Astrocyte of the spinal cord (primary cell): ENCODE data around the gene SH3BP5.

Experiments used
- DNase-seq: peaks from one replicate; pipeline ENCODE4 v3.0.0; 2011; ENCODE audit warnings: low read depth, low spot score
- H3K4me3 ChIP-seq: 2 replicates; pipeline ENCODE4 v1.5.1; 2011; ENCODE audit warnings: low read depth, mild to moderate bottlenecking, low read length, moderate library complexity
- in situ Hi-C: cut with HindIII; loops from 2 replicates; pipeline ENCODE4 v1.10.0; 2017; ENCODE audit warnings: low sequenced_read_pairs
- TF ChIP-seq, protein P1 (sequence below): IDR thresholded peaks from 2 replicates; pipeline ENCODE4 v1.5.1; 2012; ENCODE audit warnings: low read depth, mild to moderate bottlenecking, low read length, inconsistent platforms

The SH3BP5 gene

DNA sequence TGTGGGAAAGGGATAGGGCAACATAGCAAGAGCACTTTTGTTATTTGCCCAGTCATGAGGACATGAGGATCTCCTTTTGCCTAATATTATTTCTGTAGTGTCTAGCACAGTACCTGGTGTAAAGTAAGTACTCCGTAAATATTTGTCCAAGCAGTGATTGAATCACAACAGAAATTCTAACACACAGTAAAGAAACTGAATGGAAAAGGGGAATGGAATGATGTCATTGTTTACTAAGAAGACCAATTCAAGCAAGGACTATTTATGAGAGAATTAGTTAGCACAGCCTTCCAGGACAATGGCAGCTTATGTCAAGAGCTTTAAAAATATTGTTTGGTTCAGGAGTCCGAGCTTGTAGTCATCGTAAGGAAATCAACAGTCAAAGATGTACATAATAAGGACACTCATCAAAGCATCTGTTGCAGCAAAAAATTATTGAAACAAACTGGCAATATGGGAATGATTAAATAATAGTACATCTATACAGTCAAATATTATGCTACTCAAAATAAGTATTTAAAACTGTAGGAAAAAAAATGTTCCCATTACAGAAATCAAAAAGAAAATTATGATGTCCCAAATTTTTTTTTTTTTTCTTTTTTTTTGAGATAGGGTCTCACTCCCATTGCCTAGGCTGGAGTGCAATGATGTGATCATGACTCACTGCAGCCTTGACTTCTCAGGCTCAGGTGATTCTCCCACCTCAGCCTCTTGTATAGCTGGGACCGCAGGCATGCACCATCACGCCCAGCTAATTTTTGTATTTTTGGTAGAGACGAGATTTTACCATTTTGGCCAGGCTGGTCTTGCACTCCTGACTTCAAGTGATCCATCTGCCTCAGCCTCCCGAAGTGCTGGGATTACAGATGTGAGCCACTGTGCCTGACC, 108.5 kb downstream of the SH3BP5 start:
- in situ Hi-C loops, result no loop called here
- no peak overlapping the region for H3K4me3 ChIP-seq
- DNase-seq, result no peak
- TF ChIP-seq, protein P1, sequence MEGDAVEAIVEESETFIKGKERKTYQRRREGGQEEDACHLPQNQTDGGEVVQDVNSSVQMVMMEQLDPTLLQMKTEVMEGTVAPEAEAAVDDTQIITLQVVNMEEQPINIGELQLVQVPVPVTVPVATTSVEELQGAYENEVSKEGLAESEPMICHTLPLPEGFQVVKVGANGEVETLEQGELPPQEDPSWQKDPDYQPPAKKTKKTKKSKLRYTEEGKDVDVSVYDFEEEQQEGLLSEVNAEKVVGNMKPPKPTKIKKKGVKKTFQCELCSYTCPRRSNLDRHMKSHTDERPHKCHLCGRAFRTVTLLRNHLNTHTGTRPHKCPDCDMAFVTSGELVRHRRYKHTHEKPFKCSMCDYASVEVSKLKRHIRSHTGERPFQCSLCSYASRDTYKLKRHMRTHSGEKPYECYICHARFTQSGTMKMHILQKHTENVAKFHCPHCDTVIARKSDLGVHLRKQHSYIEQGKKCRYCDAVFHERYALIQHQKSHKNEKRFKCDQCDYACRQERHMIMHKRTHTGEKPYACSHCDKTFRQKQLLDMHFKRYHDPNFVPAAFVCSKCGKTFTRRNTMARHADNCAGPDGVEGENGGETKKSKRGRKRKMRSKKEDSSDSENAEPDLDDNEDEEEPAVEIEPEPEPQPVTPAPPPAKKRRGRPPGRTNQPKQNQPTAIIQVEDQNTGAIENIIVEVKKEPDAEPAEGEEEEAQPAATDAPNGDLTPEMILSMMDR, result no peak

DNA sequence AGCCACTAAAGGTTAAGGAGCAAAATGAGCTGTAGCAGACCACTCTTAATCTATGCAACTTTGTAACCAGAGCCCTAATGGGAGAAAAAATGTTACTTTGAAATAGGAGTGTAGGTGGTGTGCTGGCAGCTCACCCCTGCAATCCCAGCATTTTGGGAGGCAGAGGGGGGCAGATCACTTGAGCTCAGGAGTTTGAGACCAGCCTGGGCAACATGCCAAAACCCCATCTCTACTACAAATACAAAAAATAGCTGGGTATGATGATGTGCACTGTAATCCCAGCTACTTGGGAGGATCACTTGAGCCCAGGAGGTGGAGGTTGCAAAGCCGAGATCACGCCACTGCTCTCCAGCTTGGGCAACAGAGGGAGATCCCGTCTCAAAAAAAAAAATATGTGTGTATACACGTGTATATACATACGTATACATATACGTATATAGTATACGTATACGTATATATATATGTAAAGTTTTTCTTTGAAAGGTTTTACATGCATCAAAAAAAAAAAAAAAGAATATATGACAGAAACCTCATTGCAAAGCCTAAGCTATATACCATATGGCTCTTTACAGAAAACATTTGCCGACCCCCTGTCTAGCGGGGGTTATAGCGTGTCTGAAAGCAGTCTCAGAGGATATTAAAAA, 110.7 kb downstream of the SH3BP5 start:
- TF ChIP-seq, protein P1, result no peak
- H3K4me3 ChIP-seq, result no peak overlapping the region
- in situ Hi-C loops, result no loop called here
- DNase-seq, result no peak

DNA sequence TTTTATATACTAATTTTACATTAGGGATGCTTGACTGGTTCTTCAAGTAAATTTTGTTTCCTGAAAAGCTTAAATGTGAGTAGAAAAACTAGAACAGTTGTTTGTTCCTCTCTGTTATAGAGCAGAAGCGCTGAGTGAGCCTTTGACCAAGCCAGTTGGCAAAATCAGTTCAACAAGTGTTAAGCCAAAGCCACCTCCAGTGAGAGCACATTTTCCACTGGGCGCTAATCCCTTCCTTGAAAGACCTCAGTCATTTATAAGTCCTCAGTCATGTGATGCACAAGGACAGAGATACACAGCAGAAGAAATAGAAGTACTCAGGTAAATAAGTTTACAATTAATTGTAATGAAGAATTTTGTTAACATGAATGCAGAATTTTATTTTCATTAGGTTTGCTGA, 111.7 kb downstream of the SH3BP5 start:
- no peak for DNase-seq
- TF ChIP-seq, protein P1, result no peak
- in situ Hi-C loops, result no loop called here
- H3K4me3 ChIP-seq, result no peak overlapping the region

DNA sequence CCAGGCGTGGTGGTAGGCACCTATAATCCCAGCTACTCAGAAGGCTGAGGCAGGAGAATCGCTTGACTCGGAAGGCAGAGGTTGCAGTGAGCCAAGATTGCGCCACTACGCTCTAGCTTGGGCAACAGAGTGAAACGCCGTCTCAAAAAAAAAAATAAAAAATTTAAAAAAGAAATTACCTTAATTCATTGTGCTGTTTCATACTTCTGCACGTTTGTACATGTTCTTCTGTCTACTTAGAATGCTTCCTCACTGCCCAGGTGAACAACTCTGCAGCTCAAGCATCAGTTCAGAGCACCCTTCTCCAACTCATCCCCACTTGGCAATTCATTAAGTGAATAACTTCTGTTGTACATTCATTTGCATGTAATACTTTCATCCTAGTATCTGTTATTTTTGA, 112.3 kb downstream of the SH3BP5 start:
- DNase-seq, result no peak

DNA sequence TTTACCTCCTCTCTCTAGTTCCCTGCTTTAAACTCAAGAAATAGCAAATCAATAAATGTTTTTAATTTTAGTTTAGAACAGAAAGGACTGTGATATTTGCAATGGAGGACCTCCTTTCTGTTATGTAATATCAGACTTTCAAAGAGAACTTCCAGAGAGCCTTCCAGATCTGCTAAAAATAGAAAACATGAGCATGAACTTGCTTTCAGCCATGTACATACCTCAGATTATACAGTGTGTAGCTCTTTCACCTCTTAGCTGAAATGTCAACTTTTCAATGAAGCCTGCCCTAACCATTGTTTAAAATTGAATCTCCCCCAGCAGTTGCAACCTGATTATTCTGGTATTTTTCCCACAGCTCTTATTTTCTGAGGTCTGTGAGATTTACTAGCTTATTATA, 113.7 kb downstream of the SH3BP5 start:
- in situ Hi-C loops, result no loop called here

More for the DNA sequence above, 112.3 kb downstream of the SH3BP5 start:
- in situ Hi-C loops, result no loop called here
- no peak overlapping the region for H3K4me3 ChIP-seq
- TF ChIP-seq, protein P1, result no peak

DNA sequence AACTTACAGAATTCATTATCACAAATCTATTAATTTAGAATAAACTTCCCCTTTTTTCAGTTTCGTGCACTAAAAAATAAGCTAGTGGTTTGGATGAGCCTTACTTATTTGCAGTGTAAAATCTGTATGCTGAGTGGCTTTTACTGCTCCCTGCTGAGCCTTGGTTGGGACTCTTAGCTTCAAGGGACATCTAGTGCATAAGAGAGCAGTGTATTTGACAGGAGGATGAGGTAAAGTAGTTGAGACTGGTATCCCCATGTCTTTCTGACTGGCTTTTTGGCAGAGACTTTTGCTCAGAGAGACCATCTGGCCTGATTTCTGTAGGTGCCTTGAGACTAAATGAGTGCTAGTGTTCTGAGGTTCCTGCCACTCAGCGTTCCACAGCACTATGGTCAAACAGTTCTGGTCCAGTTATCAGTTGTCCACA, 114.5 kb downstream of the SH3BP5 start:
- no peak for DNase-seq
- H3K4me3 ChIP-seq, result no peak overlapping the region
- in situ Hi-C loops, result no loop called here
- TF ChIP-seq, protein P1, result no peak

More for the DNA sequence above, 113.7 kb downstream of the SH3BP5 start:
- no peak overlapping the region for H3K4me3 ChIP-seq
- TF ChIP-seq, protein P1, result no peak
- DNase-seq, result no peak
